Measurements from ENCODE around the gene PRRC2C.

The PRRC2C gene

GRCh38 chr1:171484760-171485374 lies 463 bp upstream of the PRRC2C start:
- Mint-ChIP-seq H3K9me3 (no peaks in the 10 kb centered on the region), H3K27me3 (no peaks in the 10 kb centered on the region), H3K27ac (peak overlapping the region; percentile 100), H3K4me1 (peaks cover 42% of the 10 kb centered on the region), H3K4me3 (peak overlapping the region; percentile 97 to 98)
- DNase-seq (no peak), ATAC-seq (peak; percentile 61)

GRCh38 chr1:171486048-171486519 lies 754 bp downstream of the PRRC2C start:
- Mint-ChIP-seq H3K27ac (peak overlapping the region; percentile 100), H3K4me1 (peaks cover 52% of the 10 kb centered on the region), H3K4me3 (peak overlapping the region; percentile 97 to 98)

GRCh38 chr1:171487038-171487437 lies 1.7 kb downstream of the PRRC2C start:
- Mint-ChIP-seq H3K27ac (no peak overlapping the region), H3K9me3 (no peaks in the 10 kb centered on the region), H3K4me3 (peak overlapping the region; percentile 97 to 98), H3K27me3 (no peaks in the 10 kb centered on the region), H3K4me1 (peaks cover 59% of the 10 kb centered on the region)
- ATAC-seq (no peak), DNase-seq (no peak)

More at GRCh38 chr1:171486048-171486519, 754 bp downstream of the PRRC2C start:
- DNase-seq (peak in 1 of 2 donors; percentile 85), ATAC-seq (peak; percentile 87)
- no peaks in the 10 kb centered on the region for H3K9me3 Mint-ChIP-seq
- no peaks in the 10 kb centered on the region for H3K27me3 Mint-ChIP-seq

- DNase-seq (no peak), ATAC-seq (no peak)
- H3K27me3 Mint-ChIP-seq, result no peaks in the 10 kb centered on the region
- H3K4me3 Mint-ChIP-seq, result peak overlapping the region; percentile 74 to 98
- H3K27ac Mint-ChIP-seq, result peak overlapping the region in 1 of 2 donors; percentile 27
- no peaks in the 10 kb centered on the region for H3K9me3 Mint-ChIP-seq
- peaks cover 72% of the 10 kb centered on the region for H3K4me1 Mint-ChIP-seq
These were observed 3.0 kb downstream of the PRRC2C start for GRCh38 chr1:171488190-171488929.

GRCh38 chr1:171494076-171494475 lies 8.7 kb downstream of the PRRC2C start:
- DNase-seq (no peak), ATAC-seq (no peak)
- Mint-ChIP-seq H3K4me1 (peaks cover 82% of the 10 kb centered on the region), H3K9me3 (no peaks in the 10 kb centered on the region), H3K27me3 (no peaks in the 10 kb centered on the region), H3K27ac (no peak overlapping the region), H3K4me3 (no peak overlapping the region)

GRCh38 chr1:171495444-171495843 lies 10.1 kb downstream of the PRRC2C start:
- DNase-seq (no peak), ATAC-seq (peak; percentile 26)
- H3K4me3 Mint-ChIP-seq, result peak overlapping the region in 1 of 2 donors; percentile 1
- H3K27me3 Mint-ChIP-seq, result no peaks in the 10 kb centered on the region
- H3K27ac Mint-ChIP-seq, result peak overlapping the region in 1 of 2 donors; percentile 66
- H3K4me1 Mint-ChIP-seq, result peaks cover 85% of the 10 kb centered on the region
- no peaks in the 10 kb centered on the region for H3K9me3 Mint-ChIP-seq

GRCh38 chr1:171500304-171500703 lies 15.0 kb downstream of the PRRC2C start:
- H3K4me3 Mint-ChIP-seq, result no peak overlapping the region

GRCh38 chr1:171500803-171501202 lies 15.5 kb downstream of the PRRC2C start:
- no peaks in the 10 kb centered on the region for H3K9me3 Mint-ChIP-seq
- DNase-seq (no peak), ATAC-seq (peak; percentile 21)
- H3K4me3 Mint-ChIP-seq, result peak overlapping the region; percentile 16 to 32
- H3K27ac Mint-ChIP-seq, result peak overlapping the region; percentile 42 to 73
- H3K4me1 Mint-ChIP-seq, result peaks cover 92% of the 10 kb centered on the region
- H3K27me3 Mint-ChIP-seq, result no peaks in the 10 kb centered on the region

More at GRCh38 chr1:171500304-171500703, 15.0 kb downstream of the PRRC2C start:
- Mint-ChIP-seq H3K9me3 (no peaks in the 10 kb centered on the region), H3K4me1 (peaks cover 92% of the 10 kb centered on the region), H3K27me3 (no peaks in the 10 kb centered on the region), H3K27ac (peak overlapping the region in 1 of 2 donors; percentile 45)
- DNase-seq, result no peak
- ATAC-seq, result no peak

GRCh38 chr1:171501305-171502024 lies 16.1 kb downstream of the PRRC2C start:
- peak overlapping the region in 1 of 2 donors; percentile 12 for H3K4me3 Mint-ChIP-seq
- ATAC-seq, result peak; percentile 87
- H3K27ac Mint-ChIP-seq, result peak overlapping the region in 1 of 2 donors; percentile 27

GRCh38 chr1:171506525-171507304 lies 21.4 kb downstream of the PRRC2C start:
- peaks cover 98% of the 10 kb centered on the region for H3K4me1 Mint-ChIP-seq
- peak overlapping the region; percentile 15 to 49 for H3K4me3 Mint-ChIP-seq
- H3K9me3 Mint-ChIP-seq, result no peaks in the 10 kb centered on the region
- DNase-seq (no peak), ATAC-seq (no peak)
- H3K27me3 Mint-ChIP-seq, result no peaks in the 10 kb centered on the region
- H3K27ac Mint-ChIP-seq, result peak overlapping the region; percentile 66 to 89

More at GRCh38 chr1:171501305-171502024, 16.1 kb downstream of the PRRC2C start:
- Mint-ChIP-seq H3K9me3 (no peaks in the 10 kb centered on the region), H3K27me3 (no peaks in the 10 kb centered on the region), H3K4me1 (peaks cover 92% of the 10 kb centered on the region)
- DNase-seq, result no peak

- no peaks in the 10 kb centered on the region for H3K27me3 Mint-ChIP-seq
- H3K4me3 Mint-ChIP-seq, result peak overlapping the region; percentile 3 to 10
- DNase-seq (no peak), ATAC-seq (no peak)
- H3K4me1 Mint-ChIP-seq, result peaks cover 96% of the 10 kb centered on the region
- H3K9me3 Mint-ChIP-seq, result no peaks in the 10 kb centered on the region
- H3K27ac Mint-ChIP-seq, result no peak overlapping the region
These were observed 22.1 kb downstream of the PRRC2C start for GRCh38 chr1:171507435-171507834.

GRCh38 chr1:171509191-171509590 lies 23.9 kb downstream of the PRRC2C start:
- H3K4me1 Mint-ChIP-seq, result peaks cover 94% of the 10 kb centered on the region
- no peak for DNase-seq

GRCh38 chr1:171513743-171514142 lies 28.4 kb downstream of the PRRC2C start:
- Mint-ChIP-seq H3K27ac (no peak overlapping the region), H3K9me3 (no peaks in the 10 kb centered on the region), H3K4me1 (peaks cover 75% of the 10 kb centered on the region), H3K4me3 (no peak overlapping the region), H3K27me3 (no peaks in the 10 kb centered on the region)
- ATAC-seq, result no peak
- no peak for DNase-seq

More at GRCh38 chr1:171509191-171509590, 23.9 kb downstream of the PRRC2C start:
- H3K27ac Mint-ChIP-seq, result no peak overlapping the region
- no peaks in the 10 kb centered on the region for H3K9me3 Mint-ChIP-seq
- H3K4me3 Mint-ChIP-seq, result peak overlapping the region in 1 of 2 donors; percentile 10
- no peaks in the 10 kb centered on the region for H3K27me3 Mint-ChIP-seq
- no peak for ATAC-seq

GRCh38 chr1:171515299-171515698 lies 30.0 kb downstream of the PRRC2C start:
- peaks cover 61% of the 10 kb centered on the region for H3K4me1 Mint-ChIP-seq
- ATAC-seq (peak; percentile 49), DNase-seq (no peak)
- no peaks in the 10 kb centered on the region for H3K9me3 Mint-ChIP-seq
- no peak overlapping the region for H3K4me3 Mint-ChIP-seq
- no peaks in the 10 kb centered on the region for H3K27me3 Mint-ChIP-seq
- H3K27ac Mint-ChIP-seq, result peak overlapping the region; percentile 22 to 44

GRCh38 chr1:171515741-171516140 lies 30.4 kb downstream of the PRRC2C start:
- ATAC-seq, result no peak
- Mint-ChIP-seq H3K27me3 (no peaks in the 10 kb centered on the region), H3K27ac (no peak overlapping the region), H3K9me3 (no peaks in the 10 kb centered on the region), H3K4me3 (no peak overlapping the region), H3K4me1 (peaks cover 57% of the 10 kb centered on the region)
- no peak for DNase-seq

Measured in stimulated activated naive CD8-positive, alpha-beta T cell treated with anti-CD3 and anti-CD28 coated beads, Interleukin-15, amount 100 ng/mL, for 72 hours (primary cell).